ENCODE data around the gene EI24. TPM values are rescaled to one million over a fixed set of nuclear protein-coding genes. Genes with fewer than 3 reads are reported as not detected.
A peak's percentile ranks its signal among the peaks of the same experiment; 100 is the strongest.

The EI24 gene
- total RNA-seq, 1 experiment from 2014 or later, result 82.2 TPM

DNA sequence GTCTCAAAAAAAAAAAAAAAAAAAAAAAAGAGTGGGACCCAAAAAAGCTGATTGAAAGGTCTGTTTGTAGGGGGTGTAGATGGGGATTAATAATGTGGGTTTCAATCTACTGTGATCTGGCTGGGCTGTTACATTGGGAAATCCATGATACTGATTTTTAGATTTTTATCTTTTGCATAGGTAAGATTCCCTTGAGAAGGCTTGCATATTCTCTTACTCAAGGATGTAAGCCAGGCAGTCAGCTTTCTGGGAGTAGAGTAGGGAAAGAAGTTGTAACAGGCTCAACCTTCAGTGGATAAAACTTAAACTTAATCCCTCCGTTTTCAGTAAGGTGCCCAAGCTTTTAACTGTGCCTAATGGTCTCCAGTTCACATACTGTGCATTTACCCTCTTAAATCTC is 53.8 kb downstream of the EI24 start:
- H3K27ac Mint-ChIP-seq (ENCODE audit: unreplicated experiment), result no peak overlapping the region
- H3K27me3 Mint-ChIP-seq (ENCODE audit: unreplicated experiment), result no peaks in the 10 kb centered on the region
- TF ChIP-seq, protein P1, sequence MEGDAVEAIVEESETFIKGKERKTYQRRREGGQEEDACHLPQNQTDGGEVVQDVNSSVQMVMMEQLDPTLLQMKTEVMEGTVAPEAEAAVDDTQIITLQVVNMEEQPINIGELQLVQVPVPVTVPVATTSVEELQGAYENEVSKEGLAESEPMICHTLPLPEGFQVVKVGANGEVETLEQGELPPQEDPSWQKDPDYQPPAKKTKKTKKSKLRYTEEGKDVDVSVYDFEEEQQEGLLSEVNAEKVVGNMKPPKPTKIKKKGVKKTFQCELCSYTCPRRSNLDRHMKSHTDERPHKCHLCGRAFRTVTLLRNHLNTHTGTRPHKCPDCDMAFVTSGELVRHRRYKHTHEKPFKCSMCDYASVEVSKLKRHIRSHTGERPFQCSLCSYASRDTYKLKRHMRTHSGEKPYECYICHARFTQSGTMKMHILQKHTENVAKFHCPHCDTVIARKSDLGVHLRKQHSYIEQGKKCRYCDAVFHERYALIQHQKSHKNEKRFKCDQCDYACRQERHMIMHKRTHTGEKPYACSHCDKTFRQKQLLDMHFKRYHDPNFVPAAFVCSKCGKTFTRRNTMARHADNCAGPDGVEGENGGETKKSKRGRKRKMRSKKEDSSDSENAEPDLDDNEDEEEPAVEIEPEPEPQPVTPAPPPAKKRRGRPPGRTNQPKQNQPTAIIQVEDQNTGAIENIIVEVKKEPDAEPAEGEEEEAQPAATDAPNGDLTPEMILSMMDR (IDR thresholded peaks at IDR 0.05; ENCODE audit: unreplicated experiment), result no peak
- H3K4me3 Mint-ChIP-seq (ENCODE audit: low read depth, unreplicated experiment), result no peak overlapping the region
- CTCF ChIA-PET, result no interaction called here
- no peaks in the 10 kb centered on the region for H3K9me3 Mint-ChIP-seq (ENCODE audit: low read depth, unreplicated experiment)
- H3K4me1 Mint-ChIP-seq (ENCODE audit: low read depth, unreplicated experiment), result peaks cover 17% of the 10 kb centered on the region
- intact Hi-C loops (cut with micrococcal nuclease; ENCODE audit: unreplicated experiment), result no loop called here
- H3K36me3 Mint-ChIP-seq (ENCODE audit: insufficient read depth, unreplicated experiment), result peaks cover 36% of the 10 kb centered on the region
- no peak for DNase-seq
- BruUV-seq (replicated peaks), result no TSS peak

DNA sequence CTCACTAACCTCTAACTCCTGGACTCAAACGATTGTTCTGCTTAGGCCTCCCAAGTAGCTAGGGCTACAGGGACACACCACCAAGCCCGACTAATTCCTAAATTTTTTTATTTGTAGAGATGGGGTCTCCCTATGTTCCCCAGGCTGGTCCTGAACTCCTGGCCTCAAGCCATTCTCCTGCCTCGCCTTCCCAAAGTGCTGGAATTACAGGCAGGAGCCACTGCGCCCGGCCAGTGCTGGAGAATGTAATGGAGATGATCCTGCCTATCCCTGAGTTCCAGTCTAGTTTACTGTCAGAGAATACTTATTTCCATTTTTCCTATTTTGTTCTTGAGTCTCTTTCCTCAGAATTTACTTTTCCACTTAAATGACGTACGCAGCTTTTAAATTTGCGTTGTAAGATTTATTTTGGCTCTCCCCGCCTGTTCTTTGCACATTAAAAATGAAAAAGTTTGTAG is 55.5 kb downstream of the EI24 start, which contains the start of gene CHEK1:
TSS of gene CHEK1 (plus strand) at position 408 of the 458 bp plus-strand sequence. CDS start 1,606 bp downstream, outside the sequence.
- Mint-ChIP-seq H3K36me3 (ENCODE audit: insufficient read depth, unreplicated experiment) (peaks cover 29% of the 10 kb centered on the region), H3K27me3 (ENCODE audit: unreplicated experiment) (no peaks in the 10 kb centered on the region), H3K4me1 (ENCODE audit: low read depth, unreplicated experiment) (peaks cover 17% of the 10 kb centered on the region), H3K4me3 (ENCODE audit: low read depth, unreplicated experiment) (peak within 1 kb of the TSS; percentile 81), H3K27ac (ENCODE audit: unreplicated experiment) (peak within 1 kb of the TSS; percentile 78), H3K9me3 (ENCODE audit: low read depth, unreplicated experiment) (no peaks in the 10 kb centered on the region)
- CTCF ChIA-PET, result interaction anchor here (1.2 kb wide), 1 partner anchor 32 kb away, joined by 4 read pairs; the partner anchor contains the start of gene STT3A
- no TSS peak for BruUV-seq (replicated peaks)
- TF ChIP-seq, protein P1 (IDR thresholded peaks at IDR 0.05; ENCODE audit: unreplicated experiment), result no peak
- intact Hi-C loops (cut with micrococcal nuclease; ENCODE audit: unreplicated experiment), result loop anchor here (5.0 kb wide), 1 partner anchor 248 kb away; no protein-coding TSS in a partner anchor
- no peak for DNase-seq

DNA sequence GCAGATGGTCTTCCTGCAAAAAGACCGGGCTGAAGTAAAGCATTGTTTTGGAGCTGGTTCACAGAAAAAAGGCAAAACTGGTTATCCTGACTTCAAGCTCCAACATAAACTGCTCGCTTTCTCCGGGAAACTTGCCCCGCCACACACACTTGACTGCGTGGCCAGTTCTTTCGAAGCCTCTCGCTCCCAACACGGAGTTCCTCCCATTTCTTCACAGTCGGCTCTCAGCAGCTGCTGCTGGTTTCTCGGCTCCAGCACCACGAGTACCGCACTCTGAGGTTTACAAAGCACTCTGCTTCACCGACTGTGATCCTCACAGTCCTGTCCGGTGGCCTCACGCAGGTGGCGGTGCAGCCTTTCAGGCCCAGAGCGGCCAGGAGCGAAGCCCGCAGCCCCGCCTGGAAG is 56.0 kb downstream of the EI24 start:
- CTCF ChIA-PET, result interaction anchor here (1.2 kb wide), 1 partner anchor 33 kb away, joined by 4 read pairs; the partner anchor contains the start of gene STT3A
- Mint-ChIP-seq H3K27ac (ENCODE audit: unreplicated experiment) (peak overlapping the region; percentile 78), H3K27me3 (ENCODE audit: unreplicated experiment) (no peaks in the 10 kb centered on the region), H3K36me3 (ENCODE audit: insufficient read depth, unreplicated experiment) (peaks cover 29% of the 10 kb centered on the region), H3K4me1 (ENCODE audit: low read depth, unreplicated experiment) (peaks cover 17% of the 10 kb centered on the region), H3K4me3 (ENCODE audit: low read depth, unreplicated experiment) (peak overlapping the region; percentile 81), H3K9me3 (ENCODE audit: low read depth, unreplicated experiment) (no peaks in the 10 kb centered on the region)
- TF ChIP-seq, protein P1 (IDR thresholded peaks at IDR 0.05; ENCODE audit: unreplicated experiment), result no peak
- DNase-seq, result no peak
- BruUV-seq (replicated peaks), result TSS peak; percentile 96
- intact Hi-C loops (cut with micrococcal nuclease; ENCODE audit: unreplicated experiment), result loop anchor here (5.0 kb wide), 1 partner anchor 247 kb away; no protein-coding TSS in a partner anchor

DNA sequence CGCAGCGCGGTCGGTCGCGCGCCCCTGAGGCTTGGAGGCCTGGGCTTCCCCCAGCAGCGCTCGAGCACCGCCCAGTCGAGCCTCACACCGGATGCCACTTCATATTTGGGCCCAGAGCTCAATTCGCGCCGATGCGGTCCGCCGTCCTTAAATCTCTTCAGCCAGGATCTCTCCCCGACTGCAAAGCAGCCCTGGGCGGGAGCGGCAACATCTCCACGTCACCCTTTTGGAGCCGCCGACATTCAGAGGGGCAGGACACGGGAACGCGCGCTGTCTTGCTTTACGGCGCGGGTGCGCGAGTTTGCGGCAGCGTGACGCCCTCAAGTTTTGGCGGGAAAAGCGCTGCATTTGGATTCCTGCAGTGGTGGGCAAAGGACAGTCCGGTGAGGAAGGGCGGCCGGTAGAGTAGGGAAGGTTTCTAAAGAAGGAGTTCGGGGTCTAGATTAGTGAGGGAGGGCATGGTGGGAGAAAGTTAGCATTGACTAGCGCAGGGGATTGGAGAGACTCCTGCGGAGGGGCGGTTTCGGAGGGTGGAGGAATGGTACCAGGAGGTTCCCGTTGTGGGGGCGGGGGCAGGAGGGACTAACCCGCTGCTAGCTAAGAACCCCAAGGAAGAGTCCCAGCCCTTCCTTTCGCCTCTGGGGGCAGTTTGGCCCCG is 56.5 kb downstream of the EI24 start:
- CTCF ChIA-PET, result interaction anchor here (1.0 to 1.2 kb wide), 2 partner anchors 33 kb away, joined by 3 to 4 read pairs; partner anchors contain the start of gene STT3A
- BruUV-seq (replicated peaks), result no TSS peak
- H3K9me3 Mint-ChIP-seq (ENCODE audit: low read depth, unreplicated experiment), result no peaks in the 10 kb centered on the region
- DNase-seq, result peak; percentile 80
- intact Hi-C loops (cut with micrococcal nuclease; ENCODE audit: unreplicated experiment), result loop anchor here (5.0 kb wide), 1 partner anchor 247 kb away; no protein-coding TSS in a partner anchor
- no peaks in the 10 kb centered on the region for H3K27me3 Mint-ChIP-seq (ENCODE audit: unreplicated experiment)
- H3K4me1 Mint-ChIP-seq (ENCODE audit: low read depth, unreplicated experiment), result peaks cover 17% of the 10 kb centered on the region
- H3K4me3 Mint-ChIP-seq (ENCODE audit: low read depth, unreplicated experiment), result peak overlapping the region; percentile 81
- TF ChIP-seq, protein P1 (IDR thresholded peaks at IDR 0.05; ENCODE audit: unreplicated experiment), result no peak
- H3K27ac Mint-ChIP-seq (ENCODE audit: unreplicated experiment), result peak overlapping the region; percentile 78
- peaks cover 29% of the 10 kb centered on the region for H3K36me3 Mint-ChIP-seq (ENCODE audit: insufficient read depth, unreplicated experiment)
